ENCODE data around the gene MUS81.
"Not testable (repeated sequence)": the region's sequence is repeated elsewhere in the genome, so short reads cannot be mapped to it uniquely, and the experiment has no call there.

MUS81 gene

GRCh38 chr11:65848693-65849092 lies 11.5 kb upstream of the MUS81 start:
- DNase-seq (ENCODE audit: low read depth) = not testable (repeated sequence)

DNA sequence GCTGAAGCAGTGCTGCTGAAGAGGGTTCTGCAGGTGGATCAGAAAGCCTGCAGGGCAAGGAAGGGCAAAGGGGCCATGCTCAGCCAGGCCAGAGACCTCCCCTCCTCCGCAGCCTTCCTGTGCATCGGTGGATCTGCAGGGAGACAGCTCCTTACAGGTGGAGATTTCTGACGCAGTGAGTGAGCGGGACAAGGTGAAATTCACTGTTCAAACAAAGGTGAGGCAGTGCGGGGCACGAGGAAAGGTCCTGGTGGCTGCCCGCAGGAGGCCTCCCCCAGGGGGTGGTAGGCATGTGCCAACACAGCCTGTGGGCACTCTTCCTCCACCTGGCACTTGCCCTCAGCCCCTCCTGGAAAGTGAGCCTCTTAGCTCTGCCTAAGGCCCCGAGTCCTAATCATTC lies 10.9 kb upstream of the MUS81 start:
- no peak for DNase-seq (ENCODE audit: low read depth)

GRCh38 chr11:65849771-65850216 lies 10.4 kb upstream of the MUS81 start:
- no peak for DNase-seq (ENCODE audit: low read depth)

DNA sequence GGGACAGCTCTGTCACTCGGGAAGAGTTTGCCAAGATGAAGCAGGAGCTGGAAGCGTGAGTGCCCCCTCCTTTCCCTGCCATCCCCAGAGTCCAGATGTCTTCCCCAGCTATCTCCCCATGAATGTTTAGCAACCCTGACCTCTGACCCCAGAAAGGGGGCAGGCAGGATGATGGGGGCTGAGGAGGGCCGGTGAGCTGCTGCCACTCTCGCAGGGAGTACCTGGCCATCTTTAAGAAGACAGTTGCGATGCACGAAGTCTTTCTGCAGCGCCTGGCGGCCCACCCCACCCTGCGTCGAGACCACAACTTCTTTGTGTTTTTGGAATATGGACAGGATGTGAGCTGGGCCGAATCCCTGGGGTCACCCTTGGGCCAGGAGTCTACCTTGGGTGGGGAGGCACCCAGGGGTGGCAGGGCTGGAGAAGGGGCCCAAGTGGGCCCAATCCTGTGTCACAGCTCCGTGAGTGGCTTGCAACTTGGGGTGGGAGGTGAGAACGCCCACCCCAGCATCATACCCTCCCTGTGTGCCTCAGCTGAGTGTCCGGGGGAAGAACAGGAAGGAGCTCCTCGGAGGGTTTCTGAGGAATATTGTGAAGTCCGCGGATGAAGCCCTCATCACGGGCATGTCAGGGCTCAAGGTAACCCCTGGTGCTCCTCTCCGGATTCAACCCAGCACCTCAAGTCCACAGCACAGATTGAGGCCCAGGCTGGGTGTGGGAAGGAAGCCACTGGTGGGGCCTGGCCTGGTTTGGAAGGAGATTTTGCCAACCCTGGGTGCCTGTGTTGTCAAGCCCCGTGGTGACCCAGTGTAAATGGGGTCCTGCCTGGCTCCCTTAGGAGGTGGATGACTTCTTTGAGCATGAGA lies 9.8 kb upstream of the MUS81 start:
- no peak for DNase-seq (ENCODE audit: low read depth)

DNA sequence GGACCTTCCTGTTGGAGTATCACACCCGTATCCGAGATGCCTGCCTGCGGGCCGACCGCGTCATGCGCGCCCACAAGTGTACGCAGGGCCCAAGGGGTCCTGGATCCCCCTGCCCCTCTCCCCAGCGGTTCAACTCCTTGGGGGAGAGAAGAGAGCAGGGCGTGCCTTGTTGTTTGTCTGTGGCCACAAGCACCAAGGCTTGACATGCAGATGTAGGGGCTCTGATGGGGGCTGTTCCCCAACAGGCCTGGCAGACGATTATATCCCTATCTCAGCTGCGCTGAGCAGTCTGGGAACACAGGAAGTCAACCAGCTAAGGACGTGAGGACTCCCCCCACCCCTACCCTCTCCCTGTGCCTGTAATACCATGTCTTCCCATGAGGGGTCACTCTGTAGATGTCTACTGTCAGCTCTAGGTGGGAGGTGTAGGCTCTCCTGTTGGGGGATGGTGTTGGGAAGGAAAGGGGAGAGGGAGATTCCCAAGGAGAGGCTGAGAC lies 9.1 kb upstream of the MUS81 start:
- no peak for DNase-seq (ENCODE audit: low read depth)

DNA sequence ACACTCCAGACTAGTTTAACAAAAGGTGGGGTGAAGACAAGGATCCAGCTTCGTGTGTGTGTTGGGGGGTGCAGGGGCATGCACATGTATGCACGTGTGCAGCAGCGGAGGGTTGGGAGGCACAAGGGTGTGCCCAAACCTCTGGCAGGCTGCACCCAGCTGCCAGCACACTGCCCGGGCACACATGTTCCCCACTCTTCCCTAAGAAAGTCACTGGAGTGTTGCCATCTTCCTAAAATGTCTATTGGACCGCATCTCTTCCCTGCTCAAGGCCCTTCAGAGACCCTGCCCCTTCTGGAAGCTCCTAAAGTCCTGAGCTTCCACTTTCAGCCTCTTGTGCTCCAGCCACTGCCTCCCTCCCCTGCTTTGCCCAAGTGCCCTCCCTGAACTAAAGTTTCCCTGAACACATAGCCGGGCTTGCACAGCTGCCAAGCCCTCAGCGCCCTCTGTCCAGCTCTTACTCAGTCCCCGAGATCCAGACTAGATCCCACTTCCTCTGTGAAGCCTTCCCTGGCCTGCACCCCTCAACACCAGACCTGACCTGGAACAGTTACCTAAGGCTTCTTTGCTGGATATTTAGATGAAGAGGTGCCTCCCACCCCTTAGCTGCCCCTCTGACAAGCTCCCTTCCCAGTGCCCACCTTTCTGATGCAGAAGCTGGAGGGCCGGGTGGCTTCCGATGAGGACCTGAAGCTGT lies 8.3 kb upstream of the MUS81 start:
- no peak for DNase-seq (ENCODE audit: low read depth)

GRCh38 chr11:65852508-65853245 lies 7.6 kb upstream of the MUS81 start:
- no peak for DNase-seq (ENCODE audit: low read depth)

DNA sequence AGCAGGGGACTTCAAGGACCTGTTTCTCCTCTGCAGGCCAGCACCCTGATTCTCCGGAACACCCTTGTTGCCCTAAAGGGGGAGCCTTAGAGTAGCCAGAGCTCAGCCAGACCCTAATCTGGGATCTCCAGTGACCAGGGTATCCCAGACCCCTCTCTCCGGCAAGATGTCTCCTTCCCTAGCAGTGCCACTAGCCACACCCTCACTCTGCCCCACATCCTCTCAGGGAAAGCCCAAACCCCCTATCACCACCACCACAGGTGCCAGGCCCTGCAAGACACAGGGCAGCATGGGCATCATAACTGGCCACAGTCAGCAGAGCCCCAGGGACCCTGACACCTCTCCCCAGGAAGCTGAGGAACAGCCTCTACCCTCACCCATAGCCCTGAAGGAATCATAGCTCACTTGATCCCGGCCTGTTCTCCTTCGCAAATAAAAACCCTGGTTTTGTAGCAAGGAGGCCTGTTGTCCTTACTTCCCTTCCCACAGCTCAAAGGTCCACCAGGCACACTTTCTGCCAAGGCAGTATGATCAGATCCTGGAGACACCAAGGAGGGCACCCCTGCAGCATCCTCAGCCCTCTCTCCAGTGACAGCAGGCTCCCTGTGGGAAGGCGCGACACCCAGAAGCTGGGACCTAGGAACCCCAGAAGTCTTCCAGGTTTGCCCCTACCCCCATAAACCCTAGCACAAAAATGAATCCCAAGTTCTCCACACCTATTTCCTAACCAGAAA lies 6.8 kb upstream of the MUS81 start:
- no peak for DNase-seq (ENCODE audit: low read depth)

GRCh38 chr11:65854161-65854592 lies 6.1 kb upstream of the MUS81 start:
- no peak for DNase-seq (ENCODE audit: low read depth)

GRCh38 chr11:65854852-65855837 lies 5.1 kb upstream of the MUS81 start:
- DNase-seq (ENCODE audit: low read depth) = no peak

DNA sequence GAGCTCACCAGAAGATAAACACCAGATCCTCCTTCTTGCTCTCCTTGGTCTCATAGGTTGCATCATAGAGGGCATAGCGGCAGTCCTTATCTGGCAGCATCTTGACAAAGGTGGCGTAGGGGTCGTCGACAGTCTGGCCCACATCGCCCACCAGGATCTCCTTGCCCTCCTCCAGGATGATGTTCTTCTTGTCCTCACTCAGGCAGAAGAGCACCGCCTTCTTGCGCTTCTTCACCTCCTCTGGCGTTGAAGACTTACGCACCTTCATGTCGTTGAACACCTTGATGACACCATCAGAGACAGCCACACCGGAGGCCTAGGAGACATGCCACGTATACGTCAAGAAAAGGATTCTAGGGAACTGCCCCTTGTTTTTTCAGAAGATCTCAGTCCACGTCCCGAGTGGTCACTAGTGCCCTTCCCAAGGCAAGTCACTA lies 4.3 kb upstream of the MUS81 start:
- no peak for DNase-seq (ENCODE audit: low read depth)

DNA sequence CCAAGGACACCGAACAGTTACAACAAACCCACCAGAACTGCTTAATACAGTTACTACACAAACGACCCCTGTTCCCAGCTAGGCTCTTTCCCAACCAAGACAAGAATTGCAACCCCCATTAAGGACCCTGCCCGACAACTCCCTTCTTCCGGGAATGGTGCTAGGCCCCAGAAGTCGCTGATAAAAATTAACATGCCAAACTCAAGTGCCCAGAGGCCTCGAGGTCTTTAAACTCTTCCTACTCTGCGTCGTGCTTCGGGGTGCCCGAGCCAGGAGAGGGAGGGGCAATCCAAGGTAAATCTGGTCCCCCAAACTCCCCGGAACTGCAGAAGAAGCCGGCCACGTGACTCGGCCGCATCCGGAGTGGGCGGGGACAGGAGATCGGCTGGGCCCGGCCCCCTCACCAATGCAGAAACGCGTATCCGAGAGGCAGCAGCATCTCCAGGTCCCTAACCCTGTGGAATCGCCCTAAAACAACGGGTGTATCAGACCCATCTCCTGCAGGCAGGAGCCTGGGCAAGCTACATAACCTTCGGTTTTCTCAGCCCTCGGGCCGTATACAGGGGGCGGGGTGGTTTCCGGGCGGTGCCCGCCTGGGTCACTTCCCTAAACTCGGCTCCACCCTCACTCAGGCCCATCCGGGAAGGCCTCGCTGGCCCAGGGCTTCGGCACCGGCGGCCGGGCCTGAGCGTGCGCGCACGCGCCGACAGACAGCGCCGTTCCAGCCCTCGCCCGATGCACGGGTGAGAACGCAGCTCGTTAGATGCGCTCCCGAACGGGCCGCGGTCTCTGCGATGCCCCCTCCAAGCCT lies 3.3 kb upstream of the MUS81 start:
- DNase-seq (ENCODE audit: low read depth) = peak; percentile 55

DNA sequence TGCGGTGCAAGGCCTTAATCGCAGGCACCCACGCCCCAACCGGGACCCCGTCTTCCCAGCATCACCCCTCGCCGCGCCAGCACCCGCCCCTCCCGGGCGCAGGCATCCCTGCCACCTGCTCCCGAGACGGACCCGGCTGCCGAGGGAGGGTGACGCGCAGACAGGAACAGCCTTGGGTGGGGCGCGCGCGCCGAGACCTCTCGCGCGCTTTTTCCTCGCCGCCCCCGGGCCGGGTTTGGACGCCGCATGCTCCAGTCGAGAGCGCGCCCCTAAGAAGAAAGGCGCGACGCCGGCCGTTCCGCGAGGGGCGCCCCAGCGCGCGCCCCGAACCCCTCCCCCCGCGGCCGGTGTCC lies 2.8 kb upstream of the MUS81 start:
- DNase-seq (ENCODE audit: low read depth) = no peak

DNA sequence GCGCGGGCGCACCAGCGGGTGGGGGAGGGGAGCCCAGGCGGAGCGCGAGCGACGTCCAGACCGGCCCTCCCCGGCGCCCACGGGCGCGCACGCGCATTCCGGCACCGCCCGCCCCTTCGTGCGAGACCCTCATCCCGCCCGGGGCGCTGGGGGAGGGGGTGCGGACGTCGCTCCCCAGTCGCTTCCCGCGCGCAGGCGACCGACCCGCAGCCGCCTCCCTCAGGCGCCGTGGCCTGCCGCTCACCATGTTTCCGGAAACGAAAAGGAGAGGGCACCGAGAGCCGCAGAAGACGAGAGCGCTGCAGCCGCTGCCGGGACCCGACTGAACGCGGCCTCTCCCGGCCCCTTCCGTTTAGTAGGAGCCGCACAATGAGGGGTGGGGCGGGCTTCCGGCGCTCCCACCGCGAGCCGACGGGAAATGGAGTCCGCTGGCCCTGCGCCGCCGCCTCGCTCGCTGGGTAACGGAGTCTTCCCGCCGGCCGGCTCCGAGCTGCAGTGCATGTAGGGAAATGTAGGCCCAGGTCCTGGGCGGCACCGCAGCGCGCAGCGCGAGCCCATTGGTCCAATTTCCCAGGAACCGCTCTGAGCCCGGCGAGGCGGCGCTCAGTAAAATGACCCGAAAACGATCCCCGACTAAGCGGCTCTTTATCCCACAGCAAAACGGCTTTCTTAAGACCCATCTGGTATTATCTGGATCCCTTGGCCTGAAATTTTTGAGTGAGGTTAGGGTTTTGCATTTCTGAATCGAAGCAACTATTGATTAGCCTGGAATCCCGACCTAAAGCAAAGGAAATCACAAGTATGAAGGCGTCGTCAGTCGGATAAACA lies 2.2 kb upstream of the MUS81 start, which contains the start of gene CFL1:
Gene CFL1, minus strand, starts transcription at position 328 of the 828 bp plus-strand sequence. Its CDS starts 81 bp downstream, at position 247.
- peak; percentile 84 for DNase-seq (ENCODE audit: low read depth)

DNA sequence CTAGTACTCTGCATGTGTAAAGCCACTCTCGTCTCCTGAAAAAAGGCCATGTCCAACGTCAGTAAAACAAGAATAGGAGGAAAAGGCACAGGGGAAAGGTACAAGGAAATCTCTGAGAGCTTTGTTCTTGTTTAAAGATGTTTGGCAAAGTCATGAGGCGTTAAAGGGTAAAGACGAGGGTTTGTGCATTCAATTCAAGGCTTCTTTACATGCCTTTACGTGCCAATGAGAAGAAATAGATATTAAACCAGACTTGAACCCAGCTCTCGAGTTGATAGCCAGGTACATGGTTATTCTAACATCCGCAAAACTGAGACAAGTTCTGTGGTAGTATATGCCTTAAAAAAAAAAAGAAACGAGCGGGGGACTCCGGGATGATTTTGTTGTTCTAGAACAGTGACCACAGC lies 1.5 kb upstream of the MUS81 start:
- DNase-seq (ENCODE audit: low read depth) = no peak

GRCh38 chr11:65859095-65859811 lies 980 bp upstream of the MUS81 start:
- DNase-seq (ENCODE audit: low read depth) = peak; percentile 89

DNA sequence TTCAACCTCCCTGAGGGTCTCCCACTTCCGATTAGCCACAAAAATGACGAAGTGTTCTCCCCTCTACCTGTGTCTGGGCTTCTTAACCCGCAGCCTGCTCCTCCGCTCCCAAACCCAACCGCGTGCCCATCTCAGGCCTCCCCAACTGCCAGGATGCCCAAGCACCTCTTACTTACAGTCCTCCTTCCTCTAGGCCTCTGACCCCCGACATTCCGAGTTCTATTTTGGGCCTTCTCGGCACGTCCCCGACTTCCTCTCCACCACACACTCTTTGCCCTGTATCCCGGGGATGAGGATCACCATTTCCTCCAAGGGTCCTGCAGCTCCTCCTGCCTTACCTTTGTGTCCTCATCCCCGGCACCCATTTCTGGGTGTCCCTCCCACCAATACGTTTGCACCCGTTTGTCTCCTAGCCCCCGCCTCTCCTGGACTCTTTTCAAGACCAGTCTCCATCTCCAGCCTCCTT lies 388 bp upstream of the MUS81 start:
- DNase-seq (ENCODE audit: low read depth) = peak; percentile 31

GRCh38 chr11:65861165-65861505 lies 902 bp downstream of the MUS81 start:
- no peak for DNase-seq (ENCODE audit: low read depth)
